GM12878 (cell line): Measurements from ENCODE around the gene NRG2. TPM values are rescaled to one million over a fixed set of nuclear protein-coding genes. Genes with fewer than 3 reads are reported as not detected.

ENCODE experiments used
- ATAC-seq: fragments of 200-7000 bp; cut with Tn5 transposase; 3 replicates; pipeline ENCODE4 v1.9.1; 2020; ENCODE audit warnings: mild to moderate bottlenecking, moderate library complexity
- BruUV-seq: library from RNA; stranded (reverse); fragments of 400-500 nt; replicated peaks from 2 replicates; lab custom pipeline; 2021; lab: Mats Ljungman, UMichigan
- CTCF ChIA-PET: fragments of 300-600 bp; sonication (Branson Sonifier 250); formaldehyde crosslinking; extraction: SDS; loops from one replicate; lab custom pipeline; 2021; ENCODE audit warnings: inconsistent platforms; lab: Yijun Ruan, JAX
- POLR2A ChIA-PET: fragments of 350-600 bp; formaldehyde crosslinking; extraction: SDS; loops from one replicate; lab custom pipeline; 2021; ENCODE audit warnings: inconsistent platforms; lab: Charles Lee
- RAD21 ChIA-PET: fragments of 300-600 bp; sonication (Branson Sonifier 250); formaldehyde crosslinking; loops from one replicate; lab custom pipeline; 2023; ENCODE audit warnings: antibody characterized with exemption; ENCODE audit not compliant: unreplicated experiment; lab: Charles Lee
- SMC1A ChIA-PET: fragments of 300-600 bp; sonication (Branson Sonifier 250); formaldehyde crosslinking; loops from one replicate; lab custom pipeline; 2023; ENCODE audit not compliant: unreplicated experiment, uncharacterized antibody; lab: Charles Lee
- DNase-seq: peaks from one replicate; pipeline ENCODE4 v3.0.0-alpha.2; 2011; ENCODE audit warnings: low read depth, low spot score
- FAIRE-seq: peaks from 3 replicates; lab custom pipeline; 2011; peaks lifted over from hg19 to GRCh38; lab: Jason Lieb, UNC
- H2AFZ ChIP-seq: 2 replicates; pipeline ENCODE4 v1.6.0; 2011; ENCODE audit warnings: low read depth, low read length, control low read depth; ENCODE audit not compliant: control insufficient read depth
- H3K27ac ChIP-seq: 2 replicates; pipeline ENCODE4 v1.5.1; 2011; ENCODE audit warnings: control low read depth; ENCODE audit not compliant: control insufficient read depth, insufficient read depth
- H3K27me3 ChIP-seq, 2 experiments: replicated peaks in 1 of 2; 2 replicates each; pipeline versions ENCODE4 v1.6.0 to v1.6.1; 2011; ENCODE audit warnings: low read length in 1 of 2; ENCODE audit not compliant: control insufficient read depth in 2 of 2, insufficient read depth in 2 of 2
- H3K36me3 ChIP-seq, 2 experiments: 2 replicates each; pipeline ENCODE4 v1.5.1; 2011; ENCODE audit warnings: low read length in 1 of 2; ENCODE audit not compliant: control insufficient read depth in 2 of 2, insufficient read depth in 2 of 2
- H3K4me1 ChIP-seq: 2 replicates; pipeline ENCODE4 v1.6.1; 2011; ENCODE audit warnings: mild to moderate bottlenecking, low read length, moderate library complexity, mixed read lengths; ENCODE audit not compliant: control insufficient read depth, insufficient read depth
- H3K4me2 ChIP-seq: 2 replicates; pipeline ENCODE4 v1.6.0; 2011; ENCODE audit warnings: control low read depth; ENCODE audit not compliant: control insufficient read depth, insufficient read depth
- H3K4me3 ChIP-seq: fragments of 200-600 bp; sonication (generic); 2 replicates; pipeline ENCODE4 v1.5.1; 2016
- H3K79me2 ChIP-seq: 2 replicates; pipeline ENCODE4 v1.6.0; 2011; ENCODE audit warnings: low read length; ENCODE audit not compliant: control insufficient read depth, insufficient read depth
- H3K9ac ChIP-seq: 2 replicates; pipeline ENCODE4 v1.8.0; 2011; ENCODE audit warnings: low read length, control low read depth, mixed read lengths; ENCODE audit not compliant: control insufficient read depth, insufficient read depth
- H3K9me3 ChIP-seq: replicated peaks from 3 replicates; pipeline ENCODE4 v1.5.1; 2011; ENCODE audit warnings: mild to moderate bottlenecking, low read length; ENCODE audit not compliant: control insufficient read depth, insufficient read depth
- H4K20me1 ChIP-seq: 2 replicates; pipeline ENCODE4 v1.6.0; 2011; ENCODE audit not compliant: control insufficient read depth, insufficient read depth
- BMI1 ChIP-seq: fragments of 450-650 bp; IDR thresholded peaks from 2 replicates; pipeline ENCODE4 v1.6.1; 2016; ENCODE audit warnings: mild to moderate bottlenecking, moderate library complexity, borderline replicate concordance
- CBFB ChIP-seq: IDR thresholded peaks from 2 replicates; pipeline ENCODE4 v1.6.1; 2016; ENCODE audit warnings: antibody characterized with exemption, low read depth
- CBX3 ChIP-seq: fragments of 200-600 bp; sonication (generic); IDR thresholded peaks from 2 replicates; pipeline ENCODE4 v1.6.1; 2016; ENCODE audit warnings: low read depth, borderline replicate concordance
- CHD2 ChIP-seq: IDR thresholded peaks from 2 replicates; pipeline ENCODE4 v1.6.1; 2011; ENCODE audit warnings: low read depth, low read length, improper control_type of control experiment, borderline replicate concordance
- ETV6 ChIP-seq, 2 experiments: fragments of 450-650 bp in 1 of 2; IDR thresholded peaks in 1 of 2; conservative IDR thresholded peaks in 1 of 2; 2 replicates each; pipeline ENCODE4 v1.6.1; 2014; ENCODE audit warnings: antibody characterized with exemption in 1 of 2, borderline replicate concordance in 1 of 2, low read depth in 1 of 2, mild to moderate bottlenecking in 1 of 2, moderate library complexity in 1 of 2
- JUNB ChIP-seq: IDR thresholded peaks from 2 replicates; pipeline ENCODE4 v1.6.1; 2016; ENCODE audit warnings: antibody characterized with exemption, mild to moderate bottlenecking
- NFYA ChIP-seq: IDR thresholded peaks from 2 replicates; pipeline ENCODE4 v1.6.1; 2011; ENCODE audit warnings: low read depth, mild to moderate bottlenecking, low read length, improper control_type of control experiment, borderline replicate concordance
- SIN3A ChIP-seq: IDR thresholded peaks from 2 replicates; pipeline ENCODE4 v1.6.1; 2012; ENCODE audit warnings: low read depth, low read length, improper control_type of control experiment
- TAF1 ChIP-seq: IDR thresholded peaks from 2 replicates; pipeline ENCODE4 v1.6.1; 2011; ENCODE audit warnings: mild to moderate bottlenecking, low read depth, low read length, borderline replicate concordance
- WGBS: methylation state at CpG from one replicate; pipeline ENCODE4 v1.1.6; 2016; ENCODE audit warnings: low lambda C conversion rate; ENCODE audit not compliant: insufficient replicate concordance, insufficient coverage; ENCODE audit errors: missing lambda C conversion rate; 5-methylcytosine and 5-hydroxymethylcytosine counted together
- in situ Hi-C: fragments of 300-500 bp; cut with MboI; formaldehyde crosslinking; loops from 9 replicates; pipeline ENCODE4 v1.14.3; 2018; ENCODE audit warnings: mixed read lengths
- intact Hi-C: fragments of 100-400 bp; cut with micrococcal nuclease; formaldehyde crosslinking; loops from one replicate; pipeline ENCODE4 v1.14.2; 2022; ENCODE audit not compliant: unreplicated experiment
- polyA plus RNA-seq, 11 experiments: library from polyadenylated mRNA; depleted of rRNA in 4 of 11; unstranded in 6 of 11; stranded (reverse) in 5 of 11; fragments of >200 nt; fragmentation: Nextera tagmentation in 4 of 11; fragmentation: Illumina TruSeq in 1 of 11; extraction: Ambion mirVana in 4 of 11; extraction: Trizol in 1 of 11; gene quantifications; 1 replicate in 1 of 11; 2 replicates in 10 of 11; pipeline versions ENCODE4 v1.2.1 to v1.2.3, GENCODE V29; 2011 to 2016; ENCODE audit warnings: inconsistent platforms in 2 of 11, missing spikeins in 2 of 11, low read depth in 1 of 11
- total RNA-seq, 4 experiments: library from RNA; depleted of rRNA in 3 of 4; stranded (reverse); fragments of >200 nt in 3 of 4; fragmentation: Illumina TruSeq in 1 of 4; extraction: Trizol in 1 of 4; gene quantifications; 2 replicates each; pipeline versions ENCODE4 v1.2.1 to v1.2.3, GENCODE V29; 2013 to 2021
- TF ChIP-seq, protein P1 (sequence below): IDR thresholded peaks from 2 replicates; pipeline ENCODE4 v1.6.1; 2012; ENCODE audit warnings: low read depth, low read length, improper control_type of control experiment
- TF ChIP-seq, protein P2 (sequence below): fragments of 450-650 bp; IDR thresholded peaks from 2 replicates; pipeline ENCODE4 v1.6.1; 2017; ENCODE audit warnings: mild to moderate bottlenecking, low read depth, inconsistent platforms; ENCODE audit not compliant: poor library complexity, severe bottlenecking
- TF ChIP-seq, protein P3 (sequence below): fragments of 150-350 bp; IDR thresholded peaks from 2 replicates; pipeline ENCODE4 v1.6.1; 2014; ENCODE audit warnings: mild to moderate bottlenecking, low read depth, low read length
- TF ChIP-seq, protein P4 (sequence below): IDR thresholded peaks from 2 replicates; pipeline ENCODE4 v1.6.1; 2012; ENCODE audit warnings: mild to moderate bottlenecking, low read depth, low read length

The NRG2 gene
- total and polyA plus RNA-seq, 10 of the 15 experiments (the other 5 are each of a cell fraction or from before 2014, with no cell fraction given), result 0.10 to 21.7 (median 9.6) TPM

DNA sequence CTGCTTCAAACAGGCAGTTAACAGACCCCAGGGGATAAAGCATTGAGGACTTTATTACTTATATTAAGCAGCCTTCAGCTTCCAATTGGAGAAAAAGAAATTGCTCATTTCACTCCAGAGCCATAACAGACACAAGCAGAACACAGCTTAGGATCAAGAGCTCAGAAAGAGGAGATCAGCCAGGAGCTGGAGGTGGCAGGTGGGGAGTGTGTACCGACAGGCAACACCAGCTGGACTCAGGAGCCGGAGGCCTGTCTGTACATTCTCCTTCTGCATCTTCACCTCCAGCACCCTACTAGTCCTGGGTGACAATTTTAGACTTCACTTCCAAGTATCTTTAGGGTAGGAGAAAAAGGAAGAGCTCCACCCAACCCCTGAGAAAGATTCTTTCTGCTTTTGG, 35.8 kb downstream of the NRG2 start:
- in situ Hi-C loops, result no loop called here
- CTCF ChIA-PET, result interaction anchor here (0.6 to 6.1 kb wide), 5 partner anchors 15 to 220 kb away, joined by 3 to 45 read pairs (median 4); no protein-coding TSS in a partner anchor
- DNase-seq, result no peak
- Histone ChIP-seq H3K4me1 (peaks cover 38% of the 10 kb centered on the region), H3K4me2 (no peak overlapping the region), H4K20me1 (no peaks in the 10 kb centered on the region), H3K27ac (no peak overlapping the region), H3K9ac (no peak overlapping the region), H3K9me3 (no peaks in the 10 kb centered on the region; the same call in 2 of the 3 replicates), H3K4me3 (no peak overlapping the region), H2AFZ (no peak overlapping the region), H3K79me2 (peaks cover 35% of the 10 kb centered on the region), H3K27me3 (no peaks in the 10 kb centered on the region), H3K36me3 (no peaks in the 10 kb centered on the region)
- SMC1A ChIA-PET, result interaction anchor here (0.7 to 27.7 kb wide), 10 partner anchors 9 to 163 kb away, joined by 3 to 394 read pairs (median 4); partner anchors contain the start of gene NRG2
- intact Hi-C loops, result no loop called here
- RAD21 ChIA-PET, result interaction anchor here (0.9 to 12.2 kb wide), 7 partner anchors 13 to 183 kb away, joined by 4 to 204 read pairs (median 6); partner anchors contain the start of gene NRG2
- no peak for FAIRE-seq
- POLR2A ChIA-PET, result interaction anchor here (1.0 to 2.5 kb wide), 6 partner anchors 9 to 34 kb away, joined by 3 to 12 read pairs (median 6); no protein-coding TSS in a partner anchor
- no peak for ATAC-seq
- WGBS, result 100% methylated on average over 2 of the region's 2 CpGs
- BruUV-seq, result no TSS peak
- TF ChIP-seq, protein P1, sequence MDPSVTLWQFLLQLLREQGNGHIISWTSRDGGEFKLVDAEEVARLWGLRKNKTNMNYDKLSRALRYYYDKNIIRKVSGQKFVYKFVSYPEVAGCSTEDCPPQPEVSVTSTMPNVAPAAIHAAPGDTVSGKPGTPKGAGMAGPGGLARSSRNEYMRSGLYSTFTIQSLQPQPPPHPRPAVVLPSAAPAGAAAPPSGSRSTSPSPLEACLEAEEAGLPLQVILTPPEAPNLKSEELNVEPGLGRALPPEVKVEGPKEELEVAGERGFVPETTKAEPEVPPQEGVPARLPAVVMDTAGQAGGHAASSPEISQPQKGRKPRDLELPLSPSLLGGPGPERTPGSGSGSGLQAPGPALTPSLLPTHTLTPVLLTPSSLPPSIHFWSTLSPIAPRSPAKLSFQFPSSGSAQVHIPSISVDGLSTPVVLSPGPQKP, result no peak
- no peak for TF ChIP-seq CBX3
- no peak for TF ChIP-seq BMI1
- TF ChIP-seq JUNB, result no peak
- no peak for TF ChIP-seq NFYA
- TF ChIP-seq, protein P2, sequence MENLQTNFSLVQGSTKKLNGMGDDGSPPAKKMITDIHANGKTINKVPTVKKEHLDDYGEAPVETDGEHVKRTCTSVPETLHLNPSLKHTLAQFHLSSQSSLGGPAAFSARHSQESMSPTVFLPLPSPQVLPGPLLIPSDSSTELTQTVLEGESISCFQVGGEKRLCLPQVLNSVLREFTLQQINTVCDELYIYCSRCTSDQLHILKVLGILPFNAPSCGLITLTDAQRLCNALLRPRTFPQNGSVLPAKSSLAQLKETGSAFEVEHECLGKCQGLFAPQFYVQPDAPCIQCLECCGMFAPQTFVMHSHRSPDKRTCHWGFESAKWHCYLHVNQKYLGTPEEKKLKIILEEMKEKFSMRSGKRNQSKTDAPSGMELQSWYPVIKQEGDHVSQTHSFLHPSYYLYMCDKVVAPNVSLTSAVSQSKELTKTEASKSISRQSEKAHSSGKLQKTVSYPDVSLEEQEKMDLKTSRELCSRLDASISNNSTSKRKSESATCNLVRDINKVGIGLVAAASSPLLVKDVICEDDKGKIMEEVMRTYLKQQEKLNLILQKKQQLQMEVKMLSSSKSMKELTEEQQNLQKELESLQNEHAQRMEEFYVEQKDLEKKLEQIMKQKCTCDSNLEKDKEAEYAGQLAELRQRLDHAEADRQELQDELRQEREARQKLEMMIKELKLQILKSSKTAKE, result no peak
- TF ChIP-seq CBFB, result no peak
- no peak for TF ChIP-seq TAF1
- TF ChIP-seq, protein P3, sequence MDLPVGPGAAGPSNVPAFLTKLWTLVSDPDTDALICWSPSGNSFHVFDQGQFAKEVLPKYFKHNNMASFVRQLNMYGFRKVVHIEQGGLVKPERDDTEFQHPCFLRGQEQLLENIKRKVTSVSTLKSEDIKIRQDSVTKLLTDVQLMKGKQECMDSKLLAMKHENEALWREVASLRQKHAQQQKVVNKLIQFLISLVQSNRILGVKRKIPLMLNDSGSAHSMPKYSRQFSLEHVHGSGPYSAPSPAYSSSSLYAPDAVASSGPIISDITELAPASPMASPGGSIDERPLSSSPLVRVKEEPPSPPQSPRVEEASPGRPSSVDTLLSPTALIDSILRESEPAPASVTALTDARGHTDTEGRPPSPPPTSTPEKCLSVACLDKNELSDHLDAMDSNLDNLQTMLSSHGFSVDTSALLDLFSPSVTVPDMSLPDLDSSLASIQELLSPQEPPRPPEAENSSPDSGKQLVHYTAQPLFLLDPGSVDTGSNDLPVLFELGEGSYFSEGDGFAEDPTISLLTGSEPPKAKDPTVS, result no peak
- no peak for TF ChIP-seq ETV6 (conservative IDR thresholded peaks at IDR 0.05 in 1 of 2, IDR thresholded peaks at IDR 0.05 in 1 of 2; ENCODE audit: borderline replicate concordance in 1 of 2, low read depth in 1 of 2)
- TF ChIP-seq, protein P4, sequence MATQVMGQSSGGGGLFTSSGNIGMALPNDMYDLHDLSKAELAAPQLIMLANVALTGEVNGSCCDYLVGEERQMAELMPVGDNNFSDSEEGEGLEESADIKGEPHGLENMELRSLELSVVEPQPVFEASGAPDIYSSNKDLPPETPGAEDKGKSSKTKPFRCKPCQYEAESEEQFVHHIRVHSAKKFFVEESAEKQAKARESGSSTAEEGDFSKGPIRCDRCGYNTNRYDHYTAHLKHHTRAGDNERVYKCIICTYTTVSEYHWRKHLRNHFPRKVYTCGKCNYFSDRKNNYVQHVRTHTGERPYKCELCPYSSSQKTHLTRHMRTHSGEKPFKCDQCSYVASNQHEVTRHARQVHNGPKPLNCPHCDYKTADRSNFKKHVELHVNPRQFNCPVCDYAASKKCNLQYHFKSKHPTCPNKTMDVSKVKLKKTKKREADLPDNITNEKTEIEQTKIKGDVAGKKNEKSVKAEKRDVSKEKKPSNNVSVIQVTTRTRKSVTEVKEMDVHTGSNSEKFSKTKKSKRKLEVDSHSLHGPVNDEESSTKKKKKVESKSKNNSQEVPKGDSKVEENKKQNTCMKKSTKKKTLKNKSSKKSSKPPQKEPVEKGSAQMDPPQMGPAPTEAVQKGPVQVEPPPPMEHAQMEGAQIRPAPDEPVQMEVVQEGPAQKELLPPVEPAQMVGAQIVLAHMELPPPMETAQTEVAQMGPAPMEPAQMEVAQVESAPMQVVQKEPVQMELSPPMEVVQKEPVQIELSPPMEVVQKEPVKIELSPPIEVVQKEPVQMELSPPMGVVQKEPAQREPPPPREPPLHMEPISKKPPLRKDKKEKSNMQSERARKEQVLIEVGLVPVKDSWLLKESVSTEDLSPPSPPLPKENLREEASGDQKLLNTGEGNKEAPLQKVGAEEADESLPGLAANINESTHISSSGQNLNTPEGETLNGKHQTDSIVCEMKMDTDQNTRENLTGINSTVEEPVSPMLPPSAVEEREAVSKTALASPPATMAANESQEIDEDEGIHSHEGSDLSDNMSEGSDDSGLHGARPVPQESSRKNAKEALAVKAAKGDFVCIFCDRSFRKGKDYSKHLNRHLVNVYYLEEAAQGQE, result no peak
- TF ChIP-seq SIN3A, result no peak
- no peak for TF ChIP-seq CHD2
